Measurements from ENCODE around the gene KIF5B. TPM values are rescaled to one million over a fixed set of nuclear protein-coding genes. Genes with fewer than 3 reads are reported as not detected.

Gene KIF5B
- total RNA-seq, 1 experiment from 2014 or later = 63.2 TPM

- Mint-ChIP-seq H3K4me1 (peaks cover 20% of the 10 kb centered on the region), H3K4me3 (no peak overlapping the region), H3K27ac (no peak overlapping the region), H3K36me3 (peaks cover 25% of the 10 kb centered on the region), H3K9me3 (peaks cover 27% of the 10 kb centered on the region), H3K27me3 (ENCODE audit: low read depth) (no peaks in the 10 kb centered on the region)
- POLR2A ChIA-PET = no interaction called here
- no peak for DNase-seq (ENCODE audit: low spot score)
- CTCF ChIA-PET = no interaction called here
- TF ChIP-seq TEAD4 (CRISPR knock-in tag; IDR thresholded peaks at IDR 0.05) (no peak), HMGXB4 (CRISPR knock-in tag; IDR thresholded peaks at IDR 0.05) (no peak), ZNF281 (CRISPR knock-in tag; IDR thresholded peaks at IDR 0.05) (no peak), SMAD4 (CRISPR knock-in tag; IDR thresholded peaks at IDR 0.05) (no peak), ZNF512 (CRISPR knock-in tag; IDR thresholded peaks at IDR 0.05; ENCODE audit: borderline replicate concordance) (no peak)
- ATAC-seq = no peak
Observed at GRCh38 chr10:31977440-31978155, 78.6 kb downstream of the KIF5B start.

DNA sequence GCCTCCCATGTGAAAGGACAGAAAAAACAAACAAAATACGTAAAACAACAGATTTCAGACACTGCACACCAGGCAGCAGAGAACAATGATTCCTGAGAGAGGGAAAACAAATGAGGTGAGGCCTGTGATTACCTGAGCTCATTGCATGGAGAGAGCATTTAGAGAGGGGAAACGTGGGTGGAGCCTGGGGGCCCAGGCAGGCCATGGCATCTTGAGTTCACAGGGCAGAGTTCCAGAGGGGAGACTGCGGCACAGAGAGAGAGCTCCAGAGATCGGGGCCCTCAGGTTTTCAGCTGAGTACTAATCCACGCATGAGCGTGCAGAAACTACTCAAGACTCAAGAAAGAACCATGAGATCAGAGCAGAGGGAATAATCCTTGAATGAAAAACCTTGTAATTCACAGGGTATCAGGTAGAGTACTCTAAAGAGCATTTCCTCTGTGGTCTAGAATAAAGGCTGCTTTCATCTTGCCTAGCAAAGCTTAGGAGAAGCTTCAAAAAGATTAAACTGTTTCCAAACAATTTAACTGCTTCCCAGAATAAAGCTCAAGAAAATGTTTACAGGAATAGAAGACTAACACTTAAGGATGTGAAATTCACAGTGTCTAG, 81.0 kb downstream of the KIF5B start:
- no peak for TF ChIP-seq NFE2L1 (CRISPR knock-in tag; IDR thresholded peaks at IDR 0.05)
- TF ChIP-seq ZNF317 (CRISPR knock-in tag; IDR thresholded peaks at IDR 0.05; ENCODE audit: borderline replicate concordance, low read depth) = no peak
- TF ChIP-seq CREM (CRISPR knock-in tag; IDR thresholded peaks at IDR 0.05) = no peak
- no peak for TF ChIP-seq TP53 (CRISPR knock-in tag; IDR thresholded peaks at IDR 0.05)
- TF ChIP-seq, protein P1, sequence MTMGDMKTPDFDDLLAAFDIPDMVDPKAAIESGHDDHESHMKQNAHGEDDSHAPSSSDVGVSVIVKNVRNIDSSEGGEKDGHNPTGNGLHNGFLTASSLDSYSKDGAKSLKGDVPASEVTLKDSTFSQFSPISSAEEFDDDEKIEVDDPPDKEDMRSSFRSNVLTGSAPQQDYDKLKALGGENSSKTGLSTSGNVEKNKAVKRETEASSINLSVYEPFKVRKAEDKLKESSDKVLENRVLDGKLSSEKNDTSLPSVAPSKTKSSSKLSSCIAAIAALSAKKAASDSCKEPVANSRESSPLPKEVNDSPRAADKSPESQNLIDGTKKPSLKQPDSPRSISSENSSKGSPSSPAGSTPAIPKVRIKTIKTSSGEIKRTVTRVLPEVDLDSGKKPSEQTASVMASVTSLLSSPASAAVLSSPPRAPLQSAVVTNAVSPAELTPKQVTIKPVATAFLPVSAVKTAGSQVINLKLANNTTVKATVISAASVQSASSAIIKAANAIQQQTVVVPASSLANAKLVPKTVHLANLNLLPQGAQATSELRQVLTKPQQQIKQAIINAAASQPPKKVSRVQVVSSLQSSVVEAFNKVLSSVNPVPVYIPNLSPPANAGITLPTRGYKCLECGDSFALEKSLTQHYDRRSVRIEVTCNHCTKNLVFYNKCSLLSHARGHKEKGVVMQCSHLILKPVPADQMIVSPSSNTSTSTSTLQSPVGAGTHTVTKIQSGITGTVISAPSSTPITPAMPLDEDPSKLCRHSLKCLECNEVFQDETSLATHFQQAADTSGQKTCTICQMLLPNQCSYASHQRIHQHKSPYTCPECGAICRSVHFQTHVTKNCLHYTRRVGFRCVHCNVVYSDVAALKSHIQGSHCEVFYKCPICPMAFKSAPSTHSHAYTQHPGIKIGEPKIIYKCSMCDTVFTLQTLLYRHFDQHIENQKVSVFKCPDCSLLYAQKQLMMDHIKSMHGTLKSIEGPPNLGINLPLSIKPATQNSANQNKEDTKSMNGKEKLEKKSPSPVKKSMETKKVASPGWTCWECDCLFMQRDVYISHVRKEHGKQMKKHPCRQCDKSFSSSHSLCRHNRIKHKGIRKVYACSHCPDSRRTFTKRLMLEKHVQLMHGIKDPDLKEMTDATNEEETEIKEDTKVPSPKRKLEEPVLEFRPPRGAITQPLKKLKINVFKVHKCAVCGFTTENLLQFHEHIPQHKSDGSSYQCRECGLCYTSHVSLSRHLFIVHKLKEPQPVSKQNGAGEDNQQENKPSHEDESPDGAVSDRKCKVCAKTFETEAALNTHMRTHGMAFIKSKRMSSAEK (CRISPR knock-in tag; IDR thresholded peaks at IDR 0.05; ENCODE audit: borderline replicate concordance) = no peak
- no peak for TF ChIP-seq NR3C1 (CRISPR knock-in tag; conservative IDR thresholded peaks at IDR 0.05; ENCODE audit: low read depth)
- TF ChIP-seq RORB (CRISPR knock-in tag; IDR thresholded peaks at IDR 0.05) = no peak
- TF ChIP-seq, protein P2, sequence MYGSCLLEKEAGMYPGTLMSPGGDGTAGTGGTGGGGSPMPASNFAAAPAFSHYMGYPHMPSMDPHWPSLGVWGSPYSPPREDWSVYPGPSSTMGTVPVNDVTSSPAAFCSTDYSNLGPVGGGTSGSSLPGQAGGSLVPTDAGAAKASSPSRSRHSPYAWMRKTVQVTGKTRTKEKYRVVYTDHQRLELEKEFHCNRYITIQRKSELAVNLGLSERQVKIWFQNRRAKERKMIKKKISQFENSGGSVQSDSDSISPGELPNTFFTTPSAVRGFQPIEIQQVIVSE (CRISPR knock-in tag; IDR thresholded peaks at IDR 0.05; ENCODE audit: borderline replicate concordance) = no peak
- Mint-ChIP-seq H3K27ac (peak overlapping the region; percentile 30), H3K4me1 (peaks cover 20% of the 10 kb centered on the region), H3K9me3 (peaks cover 24% of the 10 kb centered on the region), H3K36me3 (peaks cover 18% of the 10 kb centered on the region), H3K4me3 (no peak overlapping the region), H3K27me3 (ENCODE audit: low read depth) (no peaks in the 10 kb centered on the region)
- DNase-seq (ENCODE audit: low spot score) (no peak), ATAC-seq (peak; percentile 93)
- POLR2A ChIA-PET = no interaction called here
- CTCF ChIA-PET = interaction anchor here (1.0 kb wide), 2 partner anchors 31 to 78 kb away, joined by 3 read pairs; no protein-coding TSS in a partner anchor
